PFSK-1 (cell line): ENCODE results near the gene RALB.

ENCODE experiments used
- FOXP2 ChIP-seq: optimal IDR thresholded peaks from 2 replicates; pipeline ENCODE3; 2011; ENCODE audit warnings: borderline replicate concordance, control low read depth, inconsistent platforms; ENCODE audit not compliant: insufficient read depth; ENCODE audit errors: extremely low read length, extremely low read depth
- POLR2AphosphoS5 ChIP-seq: IDR thresholded peaks from 2 replicates; pipeline ENCODE4 v1.6.1; 2012; ENCODE audit warnings: low read depth, mild to moderate bottlenecking, control low read depth, low read length, moderate library complexity
- REST ChIP-seq, 2 experiments: IDR thresholded peaks; 2 replicates each; pipeline versions ENCODE4 v1.6.1 to v1.8.0; 2011 to 2012; ENCODE audit warnings: low read depth in 2 of 2, low read length in 2 of 2, control low read depth in 1 of 2, inconsistent platforms in 1 of 2, mild to moderate bottlenecking in 1 of 2, moderate library complexity in 1 of 2; ENCODE audit not compliant: insufficient read depth in 1 of 2
- SIN3A ChIP-seq: IDR thresholded peaks from 2 replicates; pipeline ENCODE4 v1.6.1; 2012; ENCODE audit warnings: mild to moderate bottlenecking, low read length, moderate library complexity, borderline replicate concordance; ENCODE audit not compliant: insufficient read depth
- TAF1 ChIP-seq: IDR thresholded peaks from 2 replicates; pipeline ENCODE4 v1.6.1; 2012; ENCODE audit warnings: low read length, control low read depth, borderline replicate concordance; ENCODE audit not compliant: insufficient read depth

RALB gene

GRCh38 chr2:120332384-120332783 lies 79.7 kb downstream of the RALB start:
- TF ChIP-seq FOXP2 (no peak), TAF1 (no peak), POLR2AphosphoS5 (no peak), REST (IDR thresholded peaks at IDR 0.05; ENCODE audit: insufficient read depth in 1 of 2, low read depth in 2 of 2, low read length in 2 of 2) (no peak), SIN3A (no peak)

GRCh38 chr2:120334068-120334467 lies 81.4 kb downstream of the RALB start:
- TF ChIP-seq SIN3A (no peak), REST (IDR thresholded peaks at IDR 0.05; ENCODE audit: insufficient read depth in 1 of 2, low read depth in 2 of 2, low read length in 2 of 2) (no peak), TAF1 (no peak), POLR2AphosphoS5 (no peak), FOXP2 (no peak)

- no peak for TF ChIP-seq TAF1
Observed at GRCh38 chr2:120336749-120337148, 84.1 kb downstream of the RALB start.

- no peak for TF ChIP-seq POLR2AphosphoS5
- no peak for TF ChIP-seq TAF1
- TF ChIP-seq SIN3A, result no peak
- no peak for TF ChIP-seq FOXP2
- TF ChIP-seq REST (IDR thresholded peaks at IDR 0.05; ENCODE audit: insufficient read depth in 1 of 2, low read depth in 2 of 2, low read length in 2 of 2), result no peak
Observed at GRCh38 chr2:120338015-120338414, 85.4 kb downstream of the RALB start.

GRCh38 chr2:120341977-120342376 lies 89.3 kb downstream of the RALB start:
- TF ChIP-seq REST (IDR thresholded peaks at IDR 0.05; ENCODE audit: insufficient read depth in 1 of 2, low read depth in 2 of 2, low read length in 2 of 2), result no peak

- TF ChIP-seq TAF1, result no peak
- no peak for TF ChIP-seq POLR2AphosphoS5
- no peak for TF ChIP-seq REST (IDR thresholded peaks at IDR 0.05; ENCODE audit: insufficient read depth in 1 of 2, low read depth in 2 of 2, low read length in 2 of 2)
- no peak for TF ChIP-seq SIN3A
- TF ChIP-seq FOXP2, result no peak
Observed at GRCh38 chr2:120342446-120342845, 89.8 kb downstream of the RALB start.
